ENCODE results near the gene VCAM1.
A peak's percentile ranks its signal among the peaks of the same experiment; 100 is the strongest.
"Not testable (repeated sequence)": the region's sequence is repeated elsewhere in the genome, so short reads cannot be mapped to it uniquely, and the experiment has no call there.

The VCAM1 gene

GRCh38 chr1:100719490-100719889 is at the start of gene VCAM1:
TSS of gene VCAM1 (plus strand) at chr1:100719742. CDS start at chr1:100719861, 119 bp downstream.
- DNase-seq (ENCODE audit: low spot score) = no peak

- DNase-seq (ENCODE audit: low spot score) = no peak
Measured at GRCh38 chr1:100670083-100670482, 49.5 kb upstream of the VCAM1 start.

DNA sequence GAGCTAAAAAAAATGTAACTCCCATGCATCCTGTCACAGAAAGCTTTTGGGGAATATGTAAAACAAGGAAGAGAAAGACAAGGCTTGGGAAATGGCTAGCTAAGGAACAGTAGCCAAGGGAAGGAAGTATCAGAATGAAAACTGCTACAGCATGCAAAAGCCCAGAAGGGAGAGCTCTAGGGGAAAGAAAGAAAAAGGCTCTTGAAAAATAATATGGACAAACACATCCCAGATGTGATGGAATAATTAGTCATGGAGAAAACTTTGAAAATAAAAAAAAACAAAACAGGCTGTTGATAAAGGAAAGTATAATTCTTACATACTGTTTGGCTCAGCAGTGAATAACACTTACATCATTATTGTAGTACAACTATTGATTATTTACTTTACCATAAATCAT is 47.9 kb upstream of the VCAM1 start:
- DNase-seq (ENCODE audit: low spot score) = no peak

DNA sequence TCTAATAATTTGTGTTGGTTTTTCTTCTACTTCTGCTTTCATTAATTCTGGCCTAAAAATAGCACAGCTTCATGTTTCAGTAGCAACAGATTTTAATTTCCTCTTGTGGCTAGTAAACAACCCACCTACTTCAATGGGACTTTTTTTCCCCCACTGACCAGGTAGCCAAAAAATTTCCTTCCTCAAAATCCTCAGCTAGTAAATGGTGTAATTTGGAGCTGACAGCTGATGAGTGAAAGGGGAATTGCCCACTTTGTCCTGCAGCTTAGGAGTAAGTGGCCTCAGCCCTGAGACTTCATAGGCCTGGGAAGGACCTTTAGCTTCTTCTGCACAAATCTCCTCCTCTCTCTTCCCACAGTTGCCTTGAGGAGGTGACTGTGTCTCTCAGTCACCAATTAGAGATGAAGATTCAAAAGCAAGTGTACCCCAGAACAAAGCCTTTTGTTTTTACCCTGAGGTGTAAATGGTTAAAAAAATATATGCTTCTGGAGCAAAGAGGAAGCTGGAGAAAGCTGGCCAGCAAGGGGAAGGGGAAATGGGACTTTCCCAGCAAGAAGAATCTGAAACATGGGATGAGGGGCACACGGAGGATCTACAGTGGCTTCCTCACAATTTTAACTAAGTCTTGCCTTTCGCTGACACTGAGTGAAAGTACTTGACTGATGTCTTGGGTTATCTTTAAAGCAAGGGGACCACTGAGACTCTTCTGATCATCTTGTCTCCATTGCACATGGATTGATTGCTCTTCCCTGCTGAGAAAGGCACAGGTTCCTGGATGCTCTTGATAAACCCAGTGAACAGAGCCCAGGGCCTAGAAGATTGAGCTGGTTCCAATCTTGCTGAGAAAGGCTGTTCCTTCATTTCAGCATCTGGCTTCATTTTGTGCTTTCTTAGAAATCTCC is 35.8 kb upstream of the VCAM1 start:
- no peak for DNase-seq (ENCODE audit: low spot score)

DNA sequence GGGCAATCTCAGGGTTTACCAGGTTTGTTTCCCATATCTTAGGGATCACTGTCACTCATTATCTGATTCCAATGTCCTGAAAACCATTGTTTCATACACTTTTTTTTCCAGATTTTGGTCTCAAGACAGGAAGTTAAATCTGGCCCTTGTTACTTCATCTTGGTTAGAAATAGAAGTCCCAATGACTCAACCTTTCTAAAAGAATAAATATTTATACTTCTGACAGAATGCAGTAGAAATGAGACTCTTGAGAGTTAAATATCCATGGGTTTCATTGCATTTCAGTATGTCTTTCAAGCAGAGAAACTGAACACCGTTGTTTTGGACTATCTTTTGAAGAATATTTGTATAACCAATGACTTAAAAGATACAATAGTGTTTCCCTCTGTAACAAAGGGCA is 19.8 kb upstream of the VCAM1 start:
- no peak for DNase-seq (ENCODE audit: low spot score)

DNA sequence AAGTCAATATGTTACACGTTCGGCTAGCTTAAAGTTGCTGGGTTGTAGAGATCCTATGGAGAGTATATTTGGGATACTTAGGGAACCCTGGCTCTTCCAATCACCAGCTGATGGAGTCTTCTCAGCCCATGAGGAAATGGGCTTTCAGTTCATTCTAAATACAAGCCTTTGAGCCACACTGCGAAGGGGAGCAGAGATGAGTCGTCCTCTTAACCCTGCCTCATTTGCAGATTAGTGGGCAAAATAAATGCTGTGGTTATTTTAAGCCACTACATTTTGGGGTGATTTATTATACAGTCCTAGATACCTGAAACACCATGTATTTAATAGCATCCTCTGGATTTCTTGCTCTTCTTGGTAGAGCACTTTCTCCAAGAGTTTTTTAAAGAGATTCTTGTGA is 19.0 kb upstream of the VCAM1 start:
- DNase-seq (ENCODE audit: low spot score) = no peak

GRCh38 chr1:100703052-100703451 is 16.5 kb upstream of the VCAM1 start:
- no peak for DNase-seq (ENCODE audit: low spot score)

GRCh38 chr1:100703716-100704115 is 15.8 kb upstream of the VCAM1 start:
- no peak for DNase-seq (ENCODE audit: low spot score)

DNA sequence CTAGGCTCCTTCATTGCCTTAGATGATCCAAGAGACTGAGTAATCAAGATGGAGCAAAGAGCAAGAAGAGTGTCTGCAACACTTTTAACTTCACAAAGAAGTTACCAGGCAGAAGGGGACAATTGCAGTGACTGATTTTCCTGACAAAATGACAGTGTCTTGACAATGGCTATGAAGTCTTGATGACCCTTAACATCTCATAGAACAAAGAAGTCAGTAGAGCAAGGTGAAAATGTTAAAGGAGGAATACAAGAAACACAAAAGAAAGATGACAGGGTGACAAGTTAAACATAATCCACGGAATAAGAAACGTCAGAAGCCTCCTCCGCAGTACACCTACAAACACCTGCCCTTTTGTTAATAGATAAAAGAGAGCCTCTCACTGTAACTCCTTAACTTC is 15.1 kb upstream of the VCAM1 start:
- DNase-seq (ENCODE audit: low spot score) = peak; percentile 44

DNA sequence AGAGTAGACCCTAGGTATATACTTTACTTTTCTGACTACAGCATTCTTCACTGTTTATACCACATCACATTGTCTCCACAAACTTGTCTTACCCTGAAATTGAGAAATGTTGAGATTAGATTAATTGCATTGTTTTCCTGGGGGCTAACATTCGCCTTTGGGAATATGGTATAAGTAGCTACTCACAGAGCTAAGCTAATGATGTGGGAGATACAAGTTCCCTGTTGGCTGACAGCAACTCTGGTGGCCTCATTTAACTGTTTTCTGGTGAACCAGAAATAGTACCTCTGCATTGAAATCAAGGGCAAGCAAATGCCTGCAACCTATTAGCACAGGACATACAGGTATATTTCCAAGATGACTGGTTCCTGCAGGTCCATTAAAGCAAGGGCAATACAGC is 13.2 kb upstream of the VCAM1 start:
- no peak for DNase-seq (ENCODE audit: low spot score)

- no peak for DNase-seq (ENCODE audit: low spot score)
Measured at GRCh38 chr1:100706856-100707255, 12.7 kb upstream of the VCAM1 start.

- no peak for DNase-seq (ENCODE audit: low spot score)
Measured at GRCh38 chr1:100708476-100709062, 11.0 kb upstream of the VCAM1 start.

- no peak for DNase-seq (ENCODE audit: low spot score)
Measured at GRCh38 chr1:100710906-100711682, 8.4 kb upstream of the VCAM1 start.

- DNase-seq (ENCODE audit: low spot score) = not testable (repeated sequence)
Measured at GRCh38 chr1:100713027-100713426, 6.5 kb upstream of the VCAM1 start.

- no peak for DNase-seq (ENCODE audit: low spot score)
Measured at GRCh38 chr1:100713626-100714025, 5.9 kb upstream of the VCAM1 start.

DNA sequence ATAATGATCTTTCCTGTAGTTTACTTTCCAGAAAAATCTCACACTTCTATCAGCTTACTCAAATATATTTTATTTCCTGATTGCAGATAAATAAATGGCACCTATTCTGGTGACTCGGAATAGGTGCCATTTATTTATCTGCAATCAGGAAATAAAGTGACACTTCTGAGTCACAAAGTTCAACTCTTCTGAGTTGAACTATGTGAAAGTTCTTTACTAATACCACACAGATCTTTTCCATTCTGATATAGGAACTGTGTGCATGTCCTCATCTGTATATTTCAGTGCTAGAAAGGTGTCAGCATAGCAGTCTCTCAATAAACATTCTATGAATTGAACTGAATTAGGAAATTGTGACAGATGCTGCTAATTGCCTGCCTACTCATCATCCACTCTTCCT is 4.9 kb upstream of the VCAM1 start:
- DNase-seq (ENCODE audit: low spot score) = no peak

DNA sequence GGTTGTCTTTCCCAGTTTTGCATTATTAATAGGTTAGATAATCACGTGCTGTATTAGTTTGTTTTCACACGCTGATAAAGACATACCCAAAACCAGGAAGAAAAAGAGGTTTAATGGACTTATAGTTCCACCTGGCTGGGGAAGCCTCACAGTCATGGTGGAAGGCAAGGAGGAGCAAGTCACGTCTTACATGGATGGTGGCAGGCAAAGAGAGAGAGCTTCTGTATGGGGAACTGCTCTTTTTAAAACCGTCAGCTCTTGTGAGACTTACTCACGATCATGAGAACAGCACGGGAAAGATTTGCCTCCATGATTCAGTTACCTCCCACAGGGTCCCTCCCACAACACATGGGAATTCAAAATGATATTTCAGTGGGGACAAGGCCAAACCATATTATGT is 2.3 kb upstream of the VCAM1 start:
- no peak for DNase-seq (ENCODE audit: low spot score)

- DNase-seq (ENCODE audit: low spot score) = no peak
Measured at GRCh38 chr1:100718581-100718980, 961 bp upstream of the VCAM1 start.

DNA sequence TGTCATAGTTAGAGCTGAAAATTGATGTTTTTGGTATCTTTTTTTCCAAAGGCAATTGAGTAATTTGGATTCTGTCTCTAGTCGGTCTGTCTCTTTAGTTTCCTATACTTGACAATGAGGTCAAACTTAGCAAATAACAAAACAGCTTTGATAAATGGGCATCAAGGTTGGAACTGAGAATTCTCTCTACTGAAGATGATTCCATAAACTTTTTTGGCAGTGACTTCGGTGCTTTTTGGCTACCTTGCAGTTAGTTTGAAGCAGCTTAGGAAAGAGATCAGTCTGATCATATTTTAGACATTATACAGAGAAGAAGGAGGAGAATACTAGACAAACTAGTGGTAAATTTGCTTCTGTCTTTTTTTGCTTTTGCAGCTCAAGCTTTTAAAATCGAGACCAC is 559 bp downstream of the VCAM1 start:
- no peak for DNase-seq (ENCODE audit: low spot score)

GRCh38 chr1:100720751-100721150 is 1.2 kb downstream of the VCAM1 start:
- DNase-seq (ENCODE audit: low spot score) = no peak

DNA sequence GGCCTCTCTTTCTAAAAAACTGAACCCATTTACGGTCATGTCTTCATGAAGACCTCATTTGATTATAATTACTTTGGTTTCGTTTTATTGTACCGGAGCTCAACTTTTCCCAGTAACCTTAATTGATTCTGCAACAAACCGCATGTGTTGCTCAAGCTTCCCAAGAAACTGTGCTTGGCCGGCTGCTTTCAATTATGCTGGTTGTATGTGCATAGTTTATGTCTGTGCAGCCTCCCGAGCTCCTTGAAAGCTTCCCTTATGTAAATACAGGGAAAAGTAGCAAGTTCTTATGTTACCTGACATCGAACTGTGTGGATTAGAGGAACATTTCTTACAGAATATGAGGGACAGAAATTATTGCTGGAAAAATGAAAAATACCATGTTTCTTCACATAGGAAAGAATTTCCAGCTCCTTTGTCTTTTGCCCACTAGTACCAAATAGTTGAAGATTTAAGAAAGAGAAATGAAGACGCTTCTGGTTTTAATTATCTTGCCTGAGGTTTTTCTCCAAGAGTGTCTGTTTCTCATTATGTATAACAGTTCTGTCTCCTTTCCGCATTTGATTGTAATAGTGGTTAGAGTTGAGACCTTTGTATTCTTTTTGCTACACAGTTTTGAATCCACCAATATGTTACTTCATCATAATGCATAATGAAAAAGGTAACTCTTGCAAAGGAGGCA is 2.1 kb downstream of the VCAM1 start:
- DNase-seq (ENCODE audit: low spot score) = no peak

DNA sequence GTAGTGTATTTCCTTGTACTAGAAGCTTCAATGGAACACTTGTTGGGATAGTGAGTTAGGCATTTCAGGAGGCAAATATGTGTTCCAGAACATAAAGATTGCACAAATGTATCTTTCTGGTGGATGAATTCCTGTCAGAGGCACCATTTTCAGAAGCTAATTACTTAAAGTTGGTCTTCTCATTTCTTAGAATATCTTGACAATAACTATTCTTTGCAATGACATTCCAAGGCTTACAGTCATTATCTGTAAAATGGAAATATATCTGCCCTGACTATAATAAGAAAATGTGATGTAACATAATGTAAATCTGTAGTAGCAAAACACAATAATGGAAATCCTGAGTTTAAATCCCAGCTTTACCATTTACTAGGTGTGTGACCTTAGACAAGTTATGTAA is 2.7 kb downstream of the VCAM1 start:
- no peak for DNase-seq (ENCODE audit: low spot score)
